ENCODE data around the gene PIK3R5.

DNA sequence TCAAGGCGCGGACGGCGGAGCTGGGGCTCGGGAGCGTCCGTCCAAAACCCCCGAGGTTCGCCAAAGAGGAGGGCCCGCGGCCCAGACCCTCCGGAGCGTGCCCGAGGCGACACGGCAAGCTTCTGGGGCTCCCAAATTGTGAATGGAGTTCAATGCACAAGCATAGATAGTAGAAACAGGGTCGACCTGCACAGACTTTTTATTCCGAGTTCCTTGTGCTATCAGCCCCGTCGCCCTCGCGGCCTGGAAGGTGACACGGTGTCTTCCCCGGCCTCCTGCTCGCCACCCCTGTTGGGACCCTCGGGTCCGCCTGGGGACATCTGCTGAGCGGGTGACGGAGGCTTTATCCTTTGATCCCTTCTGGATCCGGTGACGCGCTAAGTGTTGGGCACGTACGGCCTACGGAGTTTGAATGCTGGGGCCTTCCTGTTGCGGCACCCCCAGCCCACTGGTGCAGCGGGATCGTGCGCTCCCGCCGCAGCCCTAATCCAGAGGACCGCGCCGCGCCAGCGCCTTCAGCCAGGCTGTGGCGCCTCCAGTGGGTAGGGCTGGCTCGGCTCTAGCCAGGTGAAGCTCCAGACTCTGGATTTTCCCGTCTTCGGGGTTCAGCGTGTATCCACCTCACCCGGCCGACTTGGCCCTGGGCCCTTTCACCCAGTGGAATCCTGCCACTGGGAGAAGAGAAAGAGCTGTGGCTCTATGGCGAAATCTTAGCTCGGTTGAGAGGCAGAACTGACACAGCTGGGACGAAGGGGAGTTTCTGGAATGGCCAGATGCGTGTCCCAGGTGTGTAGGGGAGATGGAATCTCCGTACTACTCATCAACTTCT, 38.8 kb upstream of the PIK3R5 start:
- TF ChIP-seq REST (IDR thresholded peaks at IDR 0.05; ENCODE audit: low read depth), result no peak
- TF ChIP-seq ZBTB7A (IDR thresholded peaks at IDR 0.05; ENCODE audit: low read depth), result no peak
- TF ChIP-seq YY1 (IDR thresholded peaks at IDR 0.05; ENCODE audit: low read depth), result no peak

All from Ishikawa (cell line).